ENCODE results near the gene CASKIN1. TPM values are rescaled to one million over a fixed set of nuclear protein-coding genes. Genes with fewer than 3 reads are reported as not detected.
A peak's percentile ranks its signal among the peaks of the same experiment; 100 is the strongest.

Gene CASKIN1
- total RNA-seq, result 1.3 to 3.6 TPM (median 2.3 TPM) in 3 replicates
- long read RNA-seq, partial matches to known transcripts, result 1 of 3 reads
- long read RNA-seq, other reads (novel, unspliced or antisense), result 2 of 3 reads

GRCh38 chr16:2196162-2196980 is at the start of gene CASKIN1:
TSS of gene CASKIN1 (minus strand) at chr16:2196605. CDS start at chr16:2196432, 173 bp downstream.
- Mint-ChIP-seq H3K36me3 (ENCODE audit: low read depth) (no peaks in the 10 kb centered on the region), H3K4me3 (ENCODE audit: unreplicated experiment) (peak within 1 kb of the TSS; percentile 53), H3K9me3 (ENCODE audit: low read depth) (no peaks in the 10 kb centered on the region), H3K27me3 (ENCODE audit: low read depth) (peaks cover 7% of the 10 kb centered on the region), H3K4me1 (ENCODE audit: low read depth) (peaks cover 4% of the 10 kb centered on the region), H3K27ac (ENCODE audit: unreplicated experiment) (no peak within 1 kb of the TSS)
- no peak for DNase-seq (ENCODE audit: low spot score)
- TF ChIP-seq CTCF (IDR thresholded peaks at IDR 0.05), result no peak

GRCh38 chr16:2244926-2245795 is 48.8 kb upstream of the CASKIN1 start:
- H3K27ac Mint-ChIP-seq (ENCODE audit: unreplicated experiment), result no peak overlapping the region
- no peaks in the 10 kb centered on the region for H3K9me3 Mint-ChIP-seq (ENCODE audit: low read depth)
- DNase-seq (ENCODE audit: low spot score), result no peak
- no peak for TF ChIP-seq CTCF (IDR thresholded peaks at IDR 0.05)
- H3K27me3 Mint-ChIP-seq (ENCODE audit: low read depth), result no peaks in the 10 kb centered on the region
- peaks cover 2% of the 10 kb centered on the region for H3K4me1 Mint-ChIP-seq (ENCODE audit: low read depth)
- peaks cover 5% of the 10 kb centered on the region for H3K36me3 Mint-ChIP-seq (ENCODE audit: low read depth)
- H3K4me3 Mint-ChIP-seq (ENCODE audit: unreplicated experiment), result no peak overlapping the region

GRCh38 chr16:2244301-2244700 is 47.9 kb upstream of the CASKIN1 start:
- Mint-ChIP-seq H3K4me1 (ENCODE audit: low read depth) (no peaks in the 10 kb centered on the region), H3K4me3 (ENCODE audit: unreplicated experiment) (no peak overlapping the region), H3K27ac (ENCODE audit: unreplicated experiment) (no peak overlapping the region), H3K36me3 (ENCODE audit: low read depth) (peaks cover 5% of the 10 kb centered on the region), H3K9me3 (ENCODE audit: low read depth) (no peaks in the 10 kb centered on the region), H3K27me3 (ENCODE audit: low read depth) (no peaks in the 10 kb centered on the region)
- peak; percentile 28 for TF ChIP-seq CTCF (IDR thresholded peaks at IDR 0.05)
- DNase-seq (ENCODE audit: low spot score), result no peak

GRCh38 chr16:2243781-2244180 is 47.4 kb upstream of the CASKIN1 start:
- Mint-ChIP-seq H3K27me3 (ENCODE audit: low read depth) (no peaks in the 10 kb centered on the region), H3K4me3 (ENCODE audit: unreplicated experiment) (no peak overlapping the region), H3K9me3 (ENCODE audit: low read depth) (no peaks in the 10 kb centered on the region), H3K27ac (ENCODE audit: unreplicated experiment) (no peak overlapping the region), H3K4me1 (ENCODE audit: low read depth) (no peaks in the 10 kb centered on the region), H3K36me3 (ENCODE audit: low read depth) (peaks cover 5% of the 10 kb centered on the region)
- no peak for TF ChIP-seq CTCF (IDR thresholded peaks at IDR 0.05)
- DNase-seq (ENCODE audit: low spot score), result no peak

- DNase-seq (ENCODE audit: low spot score), result peak; percentile 92
- Mint-ChIP-seq H3K36me3 (ENCODE audit: low read depth) (peaks cover 5% of the 10 kb centered on the region), H3K4me1 (ENCODE audit: low read depth) (no peaks in the 10 kb centered on the region), H3K4me3 (ENCODE audit: unreplicated experiment) (no peak overlapping the region), H3K27me3 (ENCODE audit: low read depth) (no peaks in the 10 kb centered on the region), H3K9me3 (ENCODE audit: low read depth) (no peaks in the 10 kb centered on the region), H3K27ac (ENCODE audit: unreplicated experiment) (no peak overlapping the region)
- no peak for TF ChIP-seq CTCF (IDR thresholded peaks at IDR 0.05)
Observed at GRCh38 chr16:2243031-2243528, 46.7 kb upstream of the CASKIN1 start.

Data from chondrocyte (in vitro differentiated cells).